NB4 (cell line): ENCODE data around the gene CAMTA2.

Source experiments
- DNase-seq: peaks from one replicate; pipeline ENCODE4 v3.0.0; 2010; ENCODE audit warnings: low read depth
- H3K4me3 ChIP-seq: one replicate; pipeline ENCODE4 v1.5.1; 2011; ENCODE audit warnings: mild to moderate bottlenecking, low read depth, low read length, moderate library complexity
- CTCF ChIP-seq: IDR thresholded peaks from one replicate; pipeline ENCODE4 v1.5.1; 2012; ENCODE audit warnings: low read depth, low read length
- MAX ChIP-seq: IDR thresholded peaks from 2 replicates; pipeline ENCODE4 v1.6.1; 2011; ENCODE audit warnings: low read depth, low read length
- MYC ChIP-seq: IDR thresholded peaks from 2 replicates; pipeline ENCODE4 v1.6.1; 2011; ENCODE audit warnings: low read depth, low read length
- POLR2A ChIP-seq: IDR thresholded peaks from 2 replicates; pipeline ENCODE4 v1.6.1; 2011; ENCODE audit warnings: mild to moderate bottlenecking; ENCODE audit not compliant: insufficient read length; ENCODE audit errors: extremely low read depth

The CAMTA2 gene

GRCh38 chr17:4947411-4948165 lies 39.9 kb downstream of the CAMTA2 start:
- TF ChIP-seq POLR2A = no peak
- TF ChIP-seq MAX = no peak
- TF ChIP-seq CTCF = no peak
- TF ChIP-seq MYC = no peak
- DNase-seq = peak; percentile 70
- peak overlapping the region; percentile 95 for H3K4me3 ChIP-seq

GRCh38 chr17:4947010-4947410 lies 40.5 kb downstream of the CAMTA2 start:
- peak; percentile 56 for DNase-seq
- peak overlapping the region; percentile 95 for H3K4me3 ChIP-seq
- TF ChIP-seq CTCF (no peak), MYC (no peak), POLR2A (no peak), MAX (no peak)

GRCh38 chr17:4946312-4946976 lies 41.0 kb downstream of the CAMTA2 start:
- peak overlapping the region; percentile 95 for H3K4me3 ChIP-seq
- peak; percentile 21 for DNase-seq
- TF ChIP-seq MAX = no peak
- no peak for TF ChIP-seq MYC
- no peak for TF ChIP-seq POLR2A

GRCh38 chr17:4945944-4946280 lies 41.6 kb downstream of the CAMTA2 start:
- peak overlapping the region; percentile 95 for H3K4me3 ChIP-seq
- no peak for TF ChIP-seq POLR2A
- TF ChIP-seq CTCF = no peak
- TF ChIP-seq MAX = no peak
- TF ChIP-seq MYC = no peak
- DNase-seq = no peak

- DNase-seq = peak; percentile 83
- peak overlapping the region; percentile 95 for H3K4me3 ChIP-seq
- TF ChIP-seq MYC (no peak), MAX (no peak), POLR2A (peak; percentile 5), CTCF (no peak)
Measured at GRCh38 chr17:4945176-4945943, 42.1 kb downstream of the CAMTA2 start.
